Putamen (tissue), 1 donor: ENCODE measurements around the gene RHBDD2.

Experiments
- DNase-seq: peaks from one replicate; pipeline ENCODE4 v3.0.0-alpha.2; 2016; ENCODE audit warnings: low spot score

The RHBDD2 gene

GRCh38 chr7:75920431-75921161, 41.8 kb downstream of the RHBDD2 start:
- no peak for DNase-seq

GRCh38 chr7:75921479-75921878, 42.6 kb downstream of the RHBDD2 start:
- DNase-seq = no peak

DNA sequence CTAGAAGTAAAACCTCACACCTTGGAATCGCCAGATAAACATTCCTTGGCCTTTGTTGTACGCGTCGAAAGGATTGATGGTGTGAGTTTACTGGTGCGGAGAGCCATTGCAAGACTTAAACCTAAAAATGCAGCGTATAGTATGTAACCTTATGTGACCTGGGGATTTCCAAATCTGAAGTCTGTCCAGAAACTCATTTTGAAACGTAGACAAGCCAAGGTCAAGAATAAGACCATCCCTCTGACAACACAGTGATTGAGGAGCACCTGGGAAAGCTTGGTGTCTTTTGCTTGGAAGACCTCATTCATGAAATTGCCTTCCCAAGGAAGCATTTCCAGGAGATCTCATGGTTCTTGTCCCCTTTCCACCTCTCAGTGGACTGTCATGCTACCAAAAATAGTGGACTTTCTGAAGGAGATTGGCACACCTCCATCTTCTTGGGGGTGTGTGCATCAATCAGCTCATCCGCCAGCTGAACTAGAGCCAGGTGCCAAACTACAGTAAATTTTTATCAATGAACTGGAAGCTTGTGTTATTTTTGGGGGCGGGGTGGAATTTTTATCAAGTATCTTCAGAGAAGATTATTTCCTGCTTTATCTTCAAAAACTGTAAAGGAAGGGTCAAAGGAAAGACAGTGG, 44.3 kb downstream of the RHBDD2 start:
- DNase-seq = no peak

- no peak for DNase-seq
Observed at GRCh38 chr7:75924256-75924655, 45.4 kb downstream of the RHBDD2 start.

DNA sequence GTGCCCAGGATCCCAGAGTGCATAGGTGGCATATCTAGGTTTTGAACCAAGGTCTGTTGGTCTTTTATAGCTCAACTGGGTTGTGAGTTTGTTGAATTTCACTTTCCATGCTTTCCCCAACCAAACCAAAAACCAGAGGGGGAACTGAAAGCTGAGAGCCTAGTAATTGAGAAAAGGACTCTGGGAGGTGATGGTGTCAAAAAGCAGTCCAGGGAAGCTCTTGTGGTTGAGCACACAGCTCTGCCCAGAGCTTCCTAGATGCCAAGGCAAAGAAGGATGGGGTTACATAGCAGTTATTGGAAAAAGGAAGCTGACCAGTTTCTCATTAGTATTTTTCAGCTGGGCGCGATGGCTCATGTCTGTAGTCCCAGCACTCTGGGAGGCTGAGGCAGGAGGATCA, 46.1 kb downstream of the RHBDD2 start:
- DNase-seq = no peak

- no peak for DNase-seq
Observed at GRCh38 chr7:75925717-75926435, 47.0 kb downstream of the RHBDD2 start.

- no peak for DNase-seq
Observed at GRCh38 chr7:75928568-75928914, 49.7 kb downstream of the RHBDD2 start.

DNA sequence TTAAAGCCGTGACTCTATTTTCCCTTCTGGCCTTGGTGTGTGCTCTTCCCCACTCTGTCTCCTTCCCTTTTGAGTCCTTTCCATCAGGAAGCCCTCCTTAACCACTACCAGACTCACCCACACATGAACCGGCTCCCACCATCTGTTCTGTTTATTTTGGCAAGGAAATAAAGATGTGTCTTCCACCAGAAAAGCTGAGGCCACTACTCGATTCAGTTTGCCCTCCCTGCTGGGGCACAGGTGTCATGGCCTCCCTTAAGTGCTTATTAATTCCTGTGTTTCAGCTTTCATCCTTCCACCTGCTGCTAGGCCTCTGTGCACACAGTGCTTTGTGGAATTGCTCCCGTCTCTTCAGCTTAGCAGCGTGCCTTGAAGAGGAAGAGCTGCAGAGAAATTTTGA, 52.8 kb downstream of the RHBDD2 start:
- no peak for DNase-seq

- peak; percentile 73 for DNase-seq
Observed at GRCh38 chr7:75937958-75938786, 59.3 kb downstream of the RHBDD2 start.
